ENCODE data around the gene WDR27.
"Not testable (repeated sequence)": the region's sequence is repeated elsewhere in the genome, so short reads cannot be mapped to it uniquely, and the experiment has no call there.

The WDR27 gene

DNA sequence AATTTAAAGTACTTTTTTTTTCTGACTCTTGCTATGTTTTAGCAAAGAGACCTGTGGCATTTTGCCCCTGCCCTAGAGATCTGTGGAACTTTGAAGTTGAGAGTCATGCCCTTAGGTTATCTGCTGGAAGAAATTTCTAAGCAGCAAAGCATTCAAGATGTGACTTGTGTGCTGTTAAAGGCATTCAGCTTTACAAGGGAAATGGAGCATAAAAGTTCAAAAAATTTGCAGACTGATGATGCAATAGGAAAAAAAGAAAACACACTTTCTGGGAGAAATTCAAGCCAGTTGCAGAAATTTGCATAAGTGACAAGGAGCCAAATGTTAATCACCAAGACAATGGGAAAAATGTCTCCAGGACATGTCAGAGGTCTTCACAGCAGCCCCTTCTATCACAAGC lies 267.3 kb downstream of the WDR27 start:
- not testable (repeated sequence) for DNase-seq (ENCODE audit: low read depth)

DNA sequence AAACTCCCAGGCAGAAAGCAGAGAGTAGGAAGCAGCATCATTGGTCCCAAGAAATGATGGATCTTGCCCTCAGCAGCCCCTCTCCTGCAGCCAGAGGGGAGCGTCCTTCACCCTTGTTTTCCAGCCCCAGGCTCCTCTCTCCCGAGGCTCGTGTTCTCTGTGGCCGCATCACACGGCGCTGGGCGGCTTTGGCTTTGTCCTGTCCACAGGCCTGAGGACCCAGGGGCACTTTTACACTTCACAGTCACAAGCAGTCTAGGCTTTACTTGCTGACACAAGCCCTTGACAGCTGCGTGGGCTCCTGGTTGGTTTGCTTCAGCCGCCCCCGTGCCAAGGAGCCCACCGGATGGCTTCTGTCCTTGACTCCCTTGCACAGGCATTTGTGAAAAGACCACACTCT lies 272.8 kb downstream of the WDR27 start:
- no peak for DNase-seq (ENCODE audit: low read depth)

DNA sequence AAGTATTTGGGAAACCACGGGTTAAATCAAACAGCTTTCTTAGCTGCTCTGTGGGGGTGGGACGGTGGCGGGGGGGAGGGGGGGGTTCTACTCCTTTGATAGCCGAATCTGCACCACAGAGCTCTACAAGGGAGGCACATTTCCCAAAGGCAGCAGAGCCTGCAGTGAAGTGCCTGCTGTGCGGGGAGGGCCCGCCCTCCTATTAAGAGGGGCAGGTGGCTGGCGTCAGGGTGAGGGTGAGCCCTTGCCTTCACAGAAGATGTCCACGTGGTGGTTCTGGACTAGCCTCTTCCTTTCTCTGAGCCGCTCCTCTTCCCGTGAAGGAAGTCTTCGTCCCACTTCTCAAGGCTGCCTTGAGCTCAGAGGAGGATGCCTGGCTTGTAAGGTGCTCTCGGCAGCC lies 273.3 kb downstream of the WDR27 start:
- DNase-seq (ENCODE audit: low read depth), result no peak

DNA sequence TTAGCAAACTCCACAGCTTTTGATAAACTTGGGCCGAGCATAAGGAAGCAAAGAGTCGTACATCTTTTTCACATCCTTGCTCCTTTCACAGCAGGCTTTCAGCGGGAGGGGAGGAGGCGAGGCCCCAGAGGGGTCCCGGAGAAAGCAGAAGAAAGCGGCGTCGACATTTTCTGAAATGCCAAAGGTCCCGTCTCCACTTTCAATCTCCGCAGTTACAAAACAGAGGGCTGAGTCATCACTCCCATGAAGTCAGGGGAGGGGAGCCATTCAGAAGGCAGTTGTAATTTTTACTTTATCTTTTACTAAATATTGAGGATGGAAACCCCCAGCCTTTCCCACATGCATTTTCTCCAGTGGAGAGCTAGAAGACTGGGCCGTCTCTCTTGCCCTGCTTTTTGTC lies 274.0 kb downstream of the WDR27 start:
- DNase-seq (ENCODE audit: low read depth), result no peak

DNA sequence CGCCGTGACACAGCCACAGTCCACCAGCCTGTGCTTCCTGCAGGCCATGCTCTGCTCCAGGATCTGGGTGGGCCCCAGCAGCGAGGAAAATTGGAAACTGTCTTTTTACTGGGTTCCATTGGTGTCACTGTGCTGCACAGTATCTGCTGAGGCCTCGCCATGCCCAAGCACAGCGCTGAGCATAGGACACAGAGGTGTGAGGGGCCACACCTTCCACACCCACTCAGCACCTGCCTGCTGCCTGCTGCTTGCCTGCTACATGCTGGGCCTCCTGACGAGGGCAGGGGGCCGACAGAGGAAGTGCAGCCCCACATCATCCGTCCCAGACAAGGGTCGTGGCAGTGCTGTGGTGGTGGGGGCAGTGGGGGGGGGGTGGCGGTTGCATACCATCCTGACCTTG lies 275.2 kb downstream of the WDR27 start:
- no peak for DNase-seq (ENCODE audit: low read depth)

DNA sequence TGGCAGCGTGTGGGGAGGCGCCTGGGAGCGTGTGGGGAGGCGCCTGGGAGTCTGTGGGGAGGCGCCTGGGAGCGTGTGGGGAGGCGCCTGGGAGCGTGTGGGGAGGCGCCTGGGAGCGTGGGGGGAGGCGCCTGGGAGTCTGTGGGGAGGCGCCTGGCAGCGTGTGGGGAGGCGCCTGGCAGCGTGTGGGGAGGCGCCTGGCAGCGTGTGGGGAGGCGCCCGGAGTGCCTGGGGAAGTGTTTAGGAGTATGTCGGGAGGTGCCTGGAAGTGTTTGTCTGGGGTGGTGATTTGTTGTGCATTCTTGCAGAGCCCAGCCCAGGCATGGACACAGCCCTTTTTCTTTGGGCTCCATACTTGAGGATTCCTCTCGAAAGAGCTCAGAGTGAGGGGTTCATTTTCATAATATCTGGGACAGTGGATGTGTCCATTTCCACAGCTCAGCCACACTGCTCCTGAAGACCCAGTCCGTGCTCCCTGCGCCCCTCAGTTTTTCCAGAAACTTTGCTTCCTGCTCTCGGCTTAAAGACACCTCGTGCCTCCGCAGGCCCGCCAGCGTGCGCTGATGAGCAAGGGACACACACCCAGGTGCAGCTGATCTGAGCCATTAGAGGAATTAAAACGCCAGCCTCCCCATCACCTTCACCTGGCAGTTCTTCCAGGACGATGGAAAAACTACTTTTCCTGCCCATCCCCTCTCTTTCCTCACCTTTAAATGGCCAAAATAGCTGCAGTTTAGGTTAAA lies 276.0 kb downstream of the WDR27 start:
- no peak for DNase-seq (ENCODE audit: low read depth)

DNA sequence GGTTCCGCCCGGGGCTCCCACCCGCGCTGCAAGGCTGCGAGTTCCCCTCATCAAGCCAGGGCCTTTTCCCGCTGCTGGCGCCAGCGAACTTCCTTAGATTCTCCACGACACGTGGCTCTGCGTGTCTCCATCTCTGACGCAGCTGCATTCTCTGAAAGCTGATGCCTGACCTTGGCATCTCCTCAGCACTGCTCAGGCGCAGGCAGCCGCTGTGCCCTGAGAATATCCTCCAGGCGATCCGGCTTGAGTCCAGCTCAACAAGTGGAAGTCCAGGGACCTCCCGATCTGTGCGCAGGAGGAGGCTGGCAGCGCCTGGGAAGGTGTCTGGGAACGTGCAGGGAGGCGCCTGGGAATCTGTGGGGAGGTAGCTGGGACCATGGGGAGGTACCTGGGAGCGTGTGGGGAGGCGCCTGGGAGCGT lies 277.0 kb downstream of the WDR27 start:
- DNase-seq (ENCODE audit: low read depth), result no peak

DNA sequence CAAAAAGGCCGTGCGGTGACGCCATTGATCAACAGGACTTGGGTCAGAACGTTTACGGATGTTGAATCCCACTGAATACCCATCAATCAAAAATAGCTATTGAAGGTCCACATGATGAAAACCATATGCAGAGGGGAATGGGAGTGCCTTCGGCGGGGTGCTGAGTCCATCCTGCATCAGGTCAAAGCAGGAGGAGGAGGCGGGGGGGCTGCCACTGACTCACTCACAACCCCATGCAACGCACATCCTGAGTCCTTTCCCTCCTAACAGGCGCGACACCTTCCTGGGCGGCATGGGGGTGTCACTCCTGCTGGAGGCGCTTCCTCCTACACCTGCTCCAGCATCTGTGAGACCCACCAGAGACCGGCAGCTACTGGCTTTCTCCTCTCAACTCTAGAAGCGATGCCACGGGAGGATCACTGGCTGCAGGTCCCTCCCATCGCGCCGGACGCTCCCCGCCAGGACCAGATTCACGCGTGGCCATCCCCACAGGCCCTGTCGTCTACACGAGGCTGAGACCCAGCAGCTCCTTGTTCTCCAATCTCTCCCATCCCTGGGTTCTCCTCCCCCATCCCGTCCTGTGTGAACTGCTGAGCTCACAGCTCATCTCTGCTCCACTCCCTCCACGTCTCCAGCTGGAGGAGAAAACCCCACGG lies 277.6 kb downstream of the WDR27 start:
- no peak for DNase-seq (ENCODE audit: low read depth)

DNA sequence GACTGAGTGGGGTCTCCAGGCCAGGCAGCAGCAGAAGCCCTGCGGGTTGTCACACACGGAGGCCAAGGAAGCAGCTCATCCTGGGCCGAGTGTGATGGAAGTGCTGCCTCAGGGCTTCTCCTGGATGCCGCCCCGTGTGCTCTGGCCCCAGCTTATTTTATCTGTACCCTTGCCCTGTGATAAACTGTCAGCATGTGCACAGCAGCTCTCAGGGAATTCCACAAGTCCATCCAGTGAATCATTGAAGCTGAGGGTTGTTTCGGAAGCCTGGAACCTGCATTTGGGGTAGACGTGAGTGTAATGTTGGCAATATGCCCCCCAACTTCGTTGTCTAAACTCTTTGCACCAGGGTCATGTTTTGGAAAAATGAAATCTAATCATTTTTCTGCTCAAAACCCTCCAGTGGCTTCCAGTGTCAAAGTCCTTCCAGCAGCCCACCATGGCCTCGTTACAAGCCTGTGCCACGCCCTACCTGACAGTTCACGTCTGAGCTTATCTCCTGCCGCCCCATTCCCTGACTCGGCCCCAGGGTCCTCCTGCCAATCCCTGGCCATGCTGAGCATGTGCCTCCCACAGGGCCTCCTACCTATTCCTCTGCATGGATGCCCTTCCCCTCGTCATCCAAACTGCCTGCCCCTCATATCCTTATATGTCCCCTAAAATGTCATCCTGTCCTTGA lies 280.1 kb downstream of the WDR27 start:
- DNase-seq (ENCODE audit: low read depth), result no peak

DNA sequence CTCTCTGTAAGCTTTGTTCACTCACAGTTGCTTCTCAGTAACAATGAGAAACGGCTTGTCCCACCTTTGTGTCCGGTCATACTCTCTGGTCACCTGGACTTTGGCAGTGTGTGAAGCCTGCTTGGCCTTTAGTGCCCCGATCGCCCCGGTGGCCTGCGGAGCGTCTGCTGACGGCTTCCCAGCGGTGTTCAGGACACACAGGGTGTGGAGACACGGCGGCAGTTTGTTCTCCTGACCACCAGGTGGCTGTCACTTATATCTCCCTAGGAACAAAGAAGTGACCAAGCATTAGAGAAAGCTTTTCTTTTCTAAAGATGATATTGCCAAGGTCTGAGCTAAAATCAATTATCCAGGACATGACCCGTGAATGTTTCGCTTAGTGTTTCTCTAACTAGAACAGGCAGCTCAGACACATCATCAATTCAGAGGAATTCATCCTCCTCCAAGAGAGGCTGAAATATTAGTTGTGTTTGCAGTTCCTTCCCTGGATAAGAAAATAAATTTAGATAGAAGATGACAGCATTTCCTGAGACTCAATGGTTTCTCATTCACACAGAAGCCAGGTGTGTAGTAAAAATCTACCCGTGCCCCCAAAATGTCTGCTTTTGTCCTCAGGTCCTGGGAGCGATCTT lies 280.8 kb downstream of the WDR27 start:
- DNase-seq (ENCODE audit: low read depth), result no peak

DNA sequence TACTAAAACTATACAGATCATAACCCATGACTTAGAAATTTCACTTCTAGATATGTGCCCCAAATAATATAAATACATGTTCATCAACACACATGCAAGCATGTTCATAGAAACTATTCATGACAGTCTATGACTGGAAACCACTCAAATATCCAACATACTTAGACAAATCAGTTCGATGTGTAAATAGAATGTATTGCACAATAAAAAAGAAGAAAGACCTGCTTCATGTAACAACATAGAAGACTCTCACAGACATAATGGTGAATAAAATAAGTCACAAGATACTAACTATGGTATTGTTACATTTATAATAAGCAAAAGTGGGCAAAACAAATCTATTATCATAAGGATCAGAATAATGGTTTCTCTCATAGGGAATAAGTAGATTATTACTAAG lies 284.7 kb downstream of the WDR27 start:
- no peak for DNase-seq (ENCODE audit: low read depth)

DNA sequence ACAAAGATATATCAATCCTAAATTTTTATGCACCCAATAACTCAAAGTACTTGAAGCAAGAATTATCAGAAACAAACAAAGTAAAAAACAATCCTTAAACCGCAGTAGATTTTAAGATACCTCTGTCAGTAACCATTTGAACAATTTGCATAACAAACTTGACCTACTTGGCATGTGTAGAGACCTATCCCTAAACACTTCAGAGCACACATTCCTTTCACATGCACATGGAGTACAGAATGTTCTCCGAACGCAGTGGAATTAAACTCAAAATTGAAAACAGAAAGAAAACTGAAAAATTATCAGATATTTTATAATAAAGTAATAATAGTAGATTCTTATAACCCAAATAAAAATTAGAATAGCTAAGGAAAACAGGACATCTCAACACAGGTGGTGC lies 285.6 kb downstream of the WDR27 start:
- no peak for DNase-seq (ENCODE audit: low read depth)

DNA sequence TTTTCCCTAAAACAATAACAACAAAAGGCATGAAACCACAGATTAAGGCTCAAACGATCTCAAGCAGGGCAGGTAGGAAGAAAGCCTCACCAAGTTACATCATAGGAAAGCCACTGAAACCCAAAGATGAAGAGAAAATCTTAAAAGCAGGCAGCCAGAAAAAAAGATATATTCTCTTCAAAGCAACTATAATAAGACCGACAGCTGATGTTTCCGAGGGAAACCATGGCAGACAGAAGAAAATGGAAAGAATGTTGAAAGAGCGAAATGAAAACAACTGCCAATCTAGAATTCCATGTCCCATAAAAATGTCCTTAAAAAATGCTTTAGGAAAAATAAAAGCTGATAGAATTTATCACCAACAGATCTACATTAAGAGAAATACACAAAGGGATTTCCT lies 286.6 kb downstream of the WDR27 start:
- no peak for DNase-seq (ENCODE audit: low read depth)

DNA sequence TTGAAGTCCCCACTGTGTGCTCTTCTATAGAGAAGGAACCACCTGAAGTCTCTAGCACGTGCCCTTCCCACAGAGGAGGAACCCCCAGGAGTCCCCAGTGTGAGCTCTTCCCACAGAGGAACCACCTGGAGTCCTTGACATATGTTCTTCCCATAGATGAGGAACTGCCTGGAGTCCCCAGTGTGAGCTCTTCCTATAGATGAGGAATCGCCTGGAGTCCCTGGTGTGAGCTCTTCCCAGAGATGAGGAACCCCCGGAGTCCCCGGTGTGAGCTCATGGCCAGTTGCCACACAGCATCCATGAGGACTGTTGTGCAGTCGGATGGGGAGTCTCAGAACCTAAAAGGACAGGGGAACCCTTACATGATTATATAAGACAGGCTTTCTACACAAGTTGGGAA lies 290.1 kb downstream of the WDR27 start:
- DNase-seq (ENCODE audit: low read depth), result no peak

DNA sequence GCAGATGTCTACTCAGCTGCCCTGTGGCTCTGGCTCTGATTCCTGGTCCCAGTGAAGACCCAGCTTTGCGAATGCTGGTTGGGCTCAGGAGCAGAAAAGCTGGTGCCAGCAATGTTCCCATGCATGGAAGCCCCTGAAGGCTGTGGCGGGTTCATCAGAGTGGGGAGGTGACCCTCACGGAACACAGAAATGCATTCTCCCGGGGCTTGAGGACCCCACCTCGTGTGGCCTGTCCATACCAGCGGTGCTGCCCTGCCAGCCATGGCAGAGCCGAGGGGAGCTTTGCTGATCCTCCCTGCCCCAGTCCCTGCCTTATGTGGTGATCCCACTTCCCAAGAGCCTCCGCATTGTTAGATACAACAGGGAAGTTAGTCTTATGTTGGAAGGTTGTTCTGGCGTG lies 290.5 kb downstream of the WDR27 start:
- no peak for DNase-seq (ENCODE audit: low read depth)

DNA sequence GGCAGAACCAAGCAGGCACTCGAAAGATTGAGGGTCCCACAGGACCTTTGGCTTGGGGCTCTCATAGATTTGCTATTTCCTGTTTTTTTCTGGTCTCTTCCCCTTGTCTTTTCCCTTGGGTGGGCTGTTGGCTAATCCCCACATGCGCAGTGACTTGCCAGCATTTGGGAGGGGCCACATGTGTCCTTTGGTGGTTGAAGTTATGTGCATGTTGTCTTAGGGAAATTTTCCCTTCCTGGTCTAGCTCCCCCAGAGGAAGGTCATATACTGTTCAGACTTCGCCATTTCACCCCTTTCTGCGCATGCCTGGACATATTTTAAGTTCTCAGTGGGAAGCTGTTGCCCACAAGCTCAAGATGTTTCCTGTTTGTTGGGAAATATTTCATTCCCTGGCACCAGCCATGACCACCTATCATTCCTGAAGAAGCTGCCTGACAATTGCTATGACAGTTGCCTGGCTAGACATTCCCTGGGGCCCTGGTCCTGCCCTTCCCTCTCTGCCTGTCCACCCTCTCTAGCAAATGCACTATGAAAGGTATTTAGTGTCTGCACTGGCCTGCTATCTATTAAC lies 292.0 kb downstream of the WDR27 start:
- no peak for DNase-seq (ENCODE audit: low read depth)

DNA sequence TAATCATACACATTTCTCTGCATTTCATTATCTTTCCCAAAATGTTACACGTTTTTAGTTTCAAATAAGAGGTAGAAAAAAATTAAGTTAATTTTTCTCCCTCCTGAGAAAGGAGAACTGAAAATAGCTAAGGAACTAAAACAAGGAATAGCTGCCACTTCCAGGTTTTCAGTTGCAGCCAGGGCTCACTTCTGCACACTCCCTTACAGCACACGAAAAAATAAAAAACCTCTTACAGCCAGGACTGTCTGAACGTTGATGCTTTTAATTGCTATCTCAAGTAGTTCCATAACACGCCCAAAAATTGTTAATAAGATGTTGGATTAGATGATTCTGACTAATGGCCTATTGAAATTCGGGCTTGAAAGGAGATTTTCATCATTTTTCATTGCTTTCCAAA lies 294.5 kb downstream of the WDR27 start:
- no peak for DNase-seq (ENCODE audit: low read depth)
